ENCODE data around the gene ARID3C.

Gene ARID3C

GRCh38 chr9:34650816-34651215 lies 21.9 kb upstream of the ARID3C start:
- H3K4me1 ChIP-seq (ENCODE audit: control insufficient read depth in 1 of 2, insufficient read depth in 1 of 2, low read depth in 1 of 2, low read length in 1 of 2) = peaks cover 21 to 30% of the 10 kb centered on the region in 2 experiments
- peaks cover 23% of the 10 kb centered on the region for H3K36me3 ChIP-seq
- no peak overlapping the region for H3K4me3 ChIP-seq (ENCODE audit: low read depth in 1 of 2, low read length in 1 of 2)
- no peak overlapping the region for H3K27ac ChIP-seq
- TF ChIP-seq CTCF (IDR thresholded peaks at IDR 0.05) = no peak
- peaks cover 13% of the 10 kb centered on the region for H3K27me3 ChIP-seq
- no peaks in the 10 kb centered on the region for H3K9me3 ChIP-seq

GRCh38 chr9:34648673-34649072 lies 19.8 kb upstream of the ARID3C start:
- Histone ChIP-seq H3K36me3 (peaks cover 23% of the 10 kb centered on the region), H3K4me3 (ENCODE audit: low read depth in 1 of 2, low read length in 1 of 2) (no peak overlapping the region), H3K27ac (no peak overlapping the region), H3K27me3 (peaks cover 13% of the 10 kb centered on the region), H3K4me1 (ENCODE audit: control insufficient read depth in 1 of 2, insufficient read depth in 1 of 2, low read depth in 1 of 2, low read length in 1 of 2) (peaks cover 21 to 30% of the 10 kb centered on the region in 2 experiments), H3K9me3 (no peaks in the 10 kb centered on the region)
- no peak for TF ChIP-seq CTCF (IDR thresholded peaks at IDR 0.05)

GRCh38 chr9:34647651-34648050 lies 18.8 kb upstream of the ARID3C start:
- H3K27ac ChIP-seq = no peak overlapping the region
- TF ChIP-seq CTCF (IDR thresholded peaks at IDR 0.05) = no peak
- peaks cover 10% of the 10 kb centered on the region for H3K27me3 ChIP-seq
- H3K9me3 ChIP-seq = no peaks in the 10 kb centered on the region
- H3K36me3 ChIP-seq = peaks cover 23% of the 10 kb centered on the region
- H3K4me3 ChIP-seq (ENCODE audit: low read depth in 1 of 2, low read length in 1 of 2) = peak overlapping the region in 1 of 2 experiments; percentile 84
- peaks cover 21 to 30% of the 10 kb centered on the region in 2 experiments for H3K4me1 ChIP-seq (ENCODE audit: control insufficient read depth in 1 of 2, insufficient read depth in 1 of 2, low read depth in 1 of 2, low read length in 1 of 2)

GRCh38 chr9:34647084-34647403 lies 18.2 kb upstream of the ARID3C start:
- peaks cover 19 to 25% of the 10 kb centered on the region in 2 experiments for H3K4me1 ChIP-seq (ENCODE audit: control insufficient read depth in 1 of 2, insufficient read depth in 1 of 2, low read depth in 1 of 2, low read length in 1 of 2)
- peak overlapping the region; percentile 81 for H3K27ac ChIP-seq
- no peak for TF ChIP-seq CTCF (IDR thresholded peaks at IDR 0.05)
- H3K4me3 ChIP-seq (ENCODE audit: low read depth in 1 of 2, low read length in 1 of 2) = peak overlapping the region; percentile 84 to 89
- peaks cover 23% of the 10 kb centered on the region for H3K36me3 ChIP-seq
- peaks cover 3% of the 10 kb centered on the region for H3K27me3 ChIP-seq
- no peaks in the 10 kb centered on the region for H3K9me3 ChIP-seq

- H3K9me3 ChIP-seq = no peaks in the 10 kb centered on the region
- peaks cover 15 to 22% of the 10 kb centered on the region in 2 experiments for H3K4me1 ChIP-seq (ENCODE audit: control insufficient read depth in 1 of 2, insufficient read depth in 1 of 2, low read depth in 1 of 2, low read length in 1 of 2)
- H3K27ac ChIP-seq = peak within 1 kb of the TSS; percentile 81
- H3K4me3 ChIP-seq (ENCODE audit: low read depth in 1 of 2, low read length in 1 of 2) = peak within 1 kb of the TSS; percentile 84 to 89
- peaks cover 23% of the 10 kb centered on the region for H3K36me3 ChIP-seq
- H3K27me3 ChIP-seq = no peaks in the 10 kb centered on the region
- peak; percentile 61 for TF ChIP-seq CTCF (IDR thresholded peaks at IDR 0.05)
Measured at GRCh38 chr9:34646211-34647083, 17.6 kb upstream of the ARID3C start, which contains the start of gene GALT. TSS of gene GALT (plus strand) at chr9:34646675. CDS start at chr9:34646705, 30 bp downstream.
